HepG2 (cell line): ENCODE data around the gene ANKS4B. TPM values are rescaled to one million over a fixed set of nuclear protein-coding genes. Genes with fewer than 3 reads are reported as not detected.
A peak's percentile ranks its signal among the peaks of the same experiment; 100 is the strongest.

Source experiments
- ATF2 ChIP-seq: sonication (generic); formaldehyde crosslinking; IDR thresholded peaks from 2 replicates; pipeline ENCODE4 v1.4.0; 2020; ENCODE audit warnings: missing genetic modification reagents
- CREM ChIP-seq, 2 experiments: sonication (generic) in 1 of 2; formaldehyde crosslinking in 1 of 2; IDR thresholded peaks; 2 replicates each; pipeline versions ENCODE4 v1.4.0 to v1.6.1; 2016 to 2020; ENCODE audit warnings: antibody characterized with exemption in 1 of 2, mild to moderate bottlenecking in 1 of 2, missing genetic modification reagents in 1 of 2
- DNMT1 ChIP-seq: sonication (generic); formaldehyde crosslinking; IDR thresholded peaks from 2 replicates; pipeline ENCODE4 v1.5.1; 2020; ENCODE audit warnings: mild to moderate bottlenecking, missing genetic modification reagents
- ELF4 ChIP-seq: sonication (generic); formaldehyde crosslinking; IDR thresholded peaks from 2 replicates; pipeline ENCODE4 v1.5.0; 2020; ENCODE audit warnings: missing genetic modification reagents, mild to moderate bottlenecking, moderate library complexity, borderline replicate concordance
- EP300 ChIP-seq, 3 experiments: sonication (generic) in 1 of 3; formaldehyde crosslinking in 1 of 3; IDR thresholded peaks; 2 replicates each; pipeline versions ENCODE4 v1.5.1 to v1.6.1; 2011 to 2020; ENCODE audit warnings: low read depth in 2 of 3, low read length in 2 of 3, borderline replicate concordance in 1 of 3, improper control_type of control experiment in 1 of 3, mild to moderate bottlenecking in 1 of 3, missing genetic modification reagents in 1 of 3, moderate library complexity in 1 of 3
- HES4 ChIP-seq: sonication (generic); formaldehyde crosslinking; IDR thresholded peaks from 2 replicates; pipeline ENCODE4 v1.9.0; 2021; ENCODE audit warnings: mild to moderate bottlenecking, missing genetic modification reagents, borderline replicate concordance
- MIER3 ChIP-seq: IDR thresholded peaks from 2 replicates; pipeline ENCODE4 v1.6.1; 2016; ENCODE audit warnings: missing compliant biosample characterization, borderline replicate concordance
- SALL1 ChIP-seq: sonication (generic); formaldehyde crosslinking; IDR thresholded peaks from 2 replicates; pipeline ENCODE4 v1.8.0; 2022; ENCODE audit warnings: mild to moderate bottlenecking, missing genetic modification reagents
- TCF7 ChIP-seq: sonication (generic); IDR thresholded peaks from 2 replicates; pipeline ENCODE4 v1.6.1; 2016; ENCODE audit warnings: antibody characterized with exemption, low read depth
- TSC22D2 ChIP-seq: sonication (generic); formaldehyde crosslinking; IDR thresholded peaks from 2 replicates; pipeline ENCODE4 v1.5.1; 2020; ENCODE audit warnings: missing genetic modification reagents, mild to moderate bottlenecking, borderline replicate concordance
- UBTF ChIP-seq: sonication (generic); formaldehyde crosslinking; IDR thresholded peaks from 2 replicates; pipeline ENCODE4 v1.4.0; 2020; ENCODE audit warnings: mild to moderate bottlenecking, missing genetic modification reagents
- ZNF142 ChIP-seq: sonication (generic); formaldehyde crosslinking; IDR thresholded peaks from 2 replicates; pipeline ENCODE4 v1.4.0; 2020; ENCODE audit warnings: missing genetic modification reagents
- ZNF326 ChIP-seq: sonication (generic); formaldehyde crosslinking; IDR thresholded peaks from 2 replicates; pipeline ENCODE4 v1.4.0; 2020; ENCODE audit warnings: missing genetic modification reagents, borderline replicate concordance
- ZNF354B ChIP-seq: sonication (generic); formaldehyde crosslinking; IDR thresholded peaks from 2 replicates; pipeline ENCODE4 v1.8.0; 2022; ENCODE audit warnings: mild to moderate bottlenecking, missing genetic modification reagents
- ZSCAN31 ChIP-seq: sonication (generic); formaldehyde crosslinking; IDR thresholded peaks from 2 replicates; pipeline ENCODE4 v1.5.0; 2020; ENCODE audit warnings: low read depth, mild to moderate bottlenecking, missing genetic modification reagents
- polyA plus RNA-seq, 8 experiments: library from polyadenylated mRNA; depleted of rRNA in 3 of 8; stranded (reverse) in 7 of 8; unstranded in 1 of 8; fragments of >200 nt; fragmentation: Illumina TruSeq in 4 of 8; extraction: Trizol in 4 of 8; gene quantifications; 2 replicates each; pipeline versions ENCODE4 v1.2.1 to v1.2.3, GENCODE V29; 2011 to 2016; ENCODE audit warnings: low read depth in 4 of 8, missing spikeins in 1 of 8, mixed read lengths in 1 of 8; ENCODE audit not compliant: insufficient read depth in 1 of 8
- total RNA-seq, 5 experiments: library from RNA; depleted of rRNA; stranded (reverse); fragments of >200 nt; fragmentation: Illumina TruSeq; extraction: Trizol; gene quantifications; 2 replicates each; pipeline ENCODE4 v1.2.3, GENCODE V29; 2016; ENCODE audit warnings: low read depth in 1 of 5

Gene ANKS4B
- total and polyA plus RNA-seq, 2 of the 13 experiments (the other 11 are each of a cell fraction or from before 2014, with no cell fraction given) = 6.5 to 30.0 TPM

- peak; percentile 33; the same call in 1 of the 2 replicates for TF ChIP-seq ATF2 (CRISPR knock-in tag)
- TF ChIP-seq TCF7 = no peak
- peak; percentile 42; the same call in 1 of the 2 replicates for TF ChIP-seq HES4
- TF ChIP-seq ZNF326 (CRISPR knock-in tag) = no peak
- peak; percentile 51; the same call in 1 of the 2 replicates for TF ChIP-seq ELF4 (CRISPR knock-in tag)
- peak; percentile 89 for TF ChIP-seq ZSCAN31
- peak; percentile 89 for TF ChIP-seq UBTF
- peak; percentile 56; the same call in 1 of the 2 replicates for TF ChIP-seq SALL1 (CRISPR knock-in tag)
- peak; percentile 59; the same call in 1 of the 2 replicates for TF ChIP-seq DNMT1
- TF ChIP-seq ZNF354B (CRISPR knock-in tag) = 0 out of 2 replicates have a peak, but pooled peaks have one; percentile 45
- 0 out of 2 replicates have a peak, but pooled peaks have one; percentile 69 for TF ChIP-seq ZNF142 (CRISPR knock-in tag)
- peak; percentile 58; the same call in 1 of the 2 replicates for TF ChIP-seq MIER3
- TF ChIP-seq EP300 (IDR thresholded peaks at IDR 0.05; ENCODE audit: low read depth in 2 of 2, low read length in 2 of 2) = no peak
- no peak for TF ChIP-seq EP300 (CRISPR knock-in tag; IDR thresholded peaks at IDR 0.05; ENCODE audit: borderline replicate concordance)
- TF ChIP-seq CREM (IDR thresholded peaks at IDR 0.05) = no peak
- peak; percentile 5; the same call in 1 of the 2 replicates for TF ChIP-seq CREM (CRISPR knock-in tag; IDR thresholded peaks at IDR 0.05)
- TF ChIP-seq TSC22D2 (CRISPR knock-in tag) = 0 out of 2 replicates have a peak, but pooled peaks have one; percentile 44
Observed at GRCh38 chr16:21283521-21284289, 50.2 kb downstream of the ANKS4B start (continued).
